H9 (cell line): ENCODE measurements around the gene LPAR2. TPM values are rescaled to one million over a fixed set of nuclear protein-coding genes. Genes with fewer than 3 reads are reported as not detected.

ENCODE experiments used
- DNase-seq: peaks from one replicate; pipeline ENCODE4 v3.0.0-alpha.2; 2017
- H2AFZ ChIP-seq: one replicate; pipeline ENCODE4 v1.6.1; 2013; ENCODE audit warnings: mild to moderate bottlenecking, low read length, control low read depth, moderate library complexity
- H2AK5ac ChIP-seq: 2 replicates; pipeline ENCODE4 v1.6.1; 2013; ENCODE audit warnings: low read length, control low read depth, mixed read lengths; ENCODE audit not compliant: insufficient read length
- H2BK120ac ChIP-seq: one replicate; pipeline ENCODE4 v1.6.1; 2013; ENCODE audit warnings: low read depth, mild to moderate bottlenecking, low read length, control low read depth, inconsistent platforms; ENCODE audit not compliant: poor library complexity, severe bottlenecking
- H2BK12ac ChIP-seq: 2 replicates; pipeline ENCODE4 v1.6.1; 2013; ENCODE audit warnings: low read length, control low read depth, mixed read lengths, low read depth; ENCODE audit not compliant: insufficient read length
- H2BK15ac ChIP-seq: 2 replicates; pipeline ENCODE4 v1.6.1; 2013; ENCODE audit warnings: low read depth, low read length, control low read depth
- H2BK20ac ChIP-seq: one replicate; pipeline ENCODE4 v1.6.1; 2013; ENCODE audit warnings: low read depth, mild to moderate bottlenecking, low read length, control low read depth, inconsistent platforms; ENCODE audit not compliant: poor library complexity, severe bottlenecking
- H2BK5ac ChIP-seq: 2 replicates; pipeline ENCODE4 v1.6.1; 2013; ENCODE audit warnings: low read length, control low read depth, mixed read lengths; ENCODE audit not compliant: insufficient read length
- H3K14ac ChIP-seq: 2 replicates; pipeline ENCODE4 v1.6.1; 2013; ENCODE audit warnings: low read length, control low read depth; ENCODE audit not compliant: insufficient read depth
- H3K18ac ChIP-seq: 2 replicates; pipeline ENCODE4 v1.6.1; 2013; ENCODE audit warnings: low read depth, mild to moderate bottlenecking, mixed read lengths, low read length, control low read depth; ENCODE audit not compliant: insufficient read length
- H3K23ac ChIP-seq: 2 replicates; pipeline ENCODE4 v1.6.1; 2013; ENCODE audit warnings: low read length, control low read depth, mixed read lengths, low read depth; ENCODE audit not compliant: insufficient read length
- H3K23me2 ChIP-seq: 2 replicates; pipeline ENCODE4 v1.6.1; 2013; ENCODE audit warnings: low read depth, mild to moderate bottlenecking, mixed read lengths, low read length, control low read depth; ENCODE audit not compliant: insufficient read length, poor library complexity, severe bottlenecking
- H3K27ac ChIP-seq: 2 replicates; pipeline ENCODE4 v1.5.1; 2013; ENCODE audit warnings: low read length, control low read depth, mixed read lengths, low read depth; ENCODE audit not compliant: insufficient read length
- H3K27me3 ChIP-seq: 2 replicates; pipeline ENCODE4 v1.6.1; 2013; ENCODE audit warnings: low read length, control low read depth, inconsistent platforms; ENCODE audit not compliant: insufficient read depth
- H3K4ac ChIP-seq: 2 replicates; pipeline ENCODE4 v1.6.1; 2013; ENCODE audit warnings: low read depth, mild to moderate bottlenecking, control low read depth, inconsistent platforms, low read length, moderate library complexity
- H3K4me1 ChIP-seq: 2 replicates; pipeline ENCODE4 v1.6.1; 2013; ENCODE audit warnings: low read length, control low read depth, inconsistent platforms; ENCODE audit not compliant: insufficient read depth
- H3K4me2 ChIP-seq: 2 replicates; pipeline ENCODE4 v1.6.1; 2013; ENCODE audit warnings: low read length, control low read depth, mixed read lengths; ENCODE audit not compliant: insufficient read length, insufficient read depth
- H3K56ac ChIP-seq: 2 replicates; pipeline ENCODE4 v1.6.1; 2013; ENCODE audit warnings: low read depth, mild to moderate bottlenecking, mixed read lengths, low read length, control low read depth; ENCODE audit not compliant: insufficient read length
- H3K79me1 ChIP-seq: 2 replicates; pipeline ENCODE4 v1.6.1; 2013; ENCODE audit warnings: low read depth, mild to moderate bottlenecking, moderate library complexity, low read length, control low read depth, inconsistent platforms; ENCODE audit not compliant: insufficient read depth, poor library complexity, severe bottlenecking
- H3K79me2 ChIP-seq: 2 replicates; pipeline ENCODE4 v1.6.1; 2013; ENCODE audit warnings: low read length, control low read depth, inconsistent platforms; ENCODE audit not compliant: insufficient read depth
- H3K9ac ChIP-seq: 2 replicates; pipeline ENCODE4 v1.6.1; 2013; ENCODE audit warnings: low read length, control low read depth, mixed read lengths; ENCODE audit not compliant: insufficient read length; ENCODE audit errors: extremely low read depth
- H3K9me3 ChIP-seq: one replicate; pipeline ENCODE4 v1.6.1; 2013; ENCODE audit warnings: low read depth, low read length, inconsistent platforms; ENCODE audit not compliant: control insufficient read depth
- H3T11ph ChIP-seq: one replicate; pipeline ENCODE4 v1.6.1; 2013; ENCODE audit warnings: mild to moderate bottlenecking, low read length, control low read depth, inconsistent platforms
- H4K20me1 ChIP-seq: one replicate; pipeline ENCODE4 v1.6.1; 2013; ENCODE audit not compliant: control insufficient read depth, insufficient read length, insufficient read depth
- H4K5ac ChIP-seq: 2 replicates; pipeline ENCODE4 v1.6.1; 2013; ENCODE audit warnings: low read depth, mild to moderate bottlenecking, mixed read lengths, low read length, control low read depth; ENCODE audit not compliant: insufficient read length
- H4K8ac ChIP-seq: replicated peaks from 2 replicates; pipeline ENCODE4 v1.6.1; 2013; ENCODE audit warnings: low read length, control low read depth, mixed read lengths, low read depth; ENCODE audit not compliant: insufficient read length
- H4K91ac ChIP-seq: 2 replicates; pipeline ENCODE4 v1.6.1; 2013; ENCODE audit warnings: low read depth, mild to moderate bottlenecking, moderate library complexity, mixed read lengths, low read length, control low read depth; ENCODE audit not compliant: insufficient read length
- H3K27ac Mint-ChIP-seq, 3 experiments: 2 replicates in 2 of 3; 3 replicates in 1 of 3; pipeline ENCODE4 v1.8.0; 2020 to 2021; ENCODE audit warnings: mixed read lengths in 3 of 3, mild to moderate bottlenecking in 1 of 3, moderate library complexity in 1 of 3
- H3K27me3 Mint-ChIP-seq: 2 replicates; pipeline ENCODE4 v1.8.0; 2021; ENCODE audit warnings: low read depth, mild to moderate bottlenecking, moderate library complexity, mixed read lengths
- H3K36me3 Mint-ChIP-seq, 3 experiments: 2 replicates in 2 of 3; 3 replicates in 1 of 3; pipeline ENCODE4 v1.8.0; 2020 to 2021; ENCODE audit warnings: low read depth in 3 of 3, mixed read lengths in 3 of 3; ENCODE audit not compliant: insufficient read depth in 1 of 3
- H3K4me1 Mint-ChIP-seq, 2 experiments: 2 replicates each; pipeline ENCODE4 v1.8.0; 2020; ENCODE audit warnings: mixed read lengths in 2 of 2
- H3K4me3 Mint-ChIP-seq, 2 experiments: 2 replicates in 1 of 2; 3 replicates in 1 of 2; pipeline ENCODE4 v1.8.0; 2020 to 2021; ENCODE audit warnings: mild to moderate bottlenecking in 2 of 2, mixed read lengths in 2 of 2, moderate library complexity in 1 of 2
- H3K9me3 Mint-ChIP-seq, 2 experiments: 2 replicates in 1 of 2; 3 replicates in 1 of 2; pipeline ENCODE4 v1.8.0; 2020; ENCODE audit warnings: mild to moderate bottlenecking in 2 of 2, mixed read lengths in 2 of 2, moderate library complexity in 1 of 2
- WGBS: extraction: QIAGEN DNeasy Blood & Tissue Kit; methylation state at CpG from one replicate; pipeline ENCODE4 v1.1.7; 2013; ENCODE audit warnings: missing lambda C conversion rate, low lambda C conversion rate, mixed read lengths; ENCODE audit not compliant: insufficient read length; ENCODE audit errors: extremely low coverage; 5-methylcytosine and 5-hydroxymethylcytosine counted together
- total RNA-seq: library from RNA; stranded (reverse); gene quantifications from 2 replicates; pipeline ENCODE4 v1.2.1, GENCODE V29; 2021
- TF ChIP-seq, protein P1 (sequence below): fragments of 200-600 bp; sonication (generic); conservative IDR thresholded peaks from 3 replicates; pipeline ENCODE4 v1.8.0; 2021; ENCODE audit warnings: antibody characterized with exemption, mild to moderate bottlenecking

The LPAR2 gene
- total RNA-seq, 1 experiment from 2014 or later, result 51.8 TPM

DNA sequence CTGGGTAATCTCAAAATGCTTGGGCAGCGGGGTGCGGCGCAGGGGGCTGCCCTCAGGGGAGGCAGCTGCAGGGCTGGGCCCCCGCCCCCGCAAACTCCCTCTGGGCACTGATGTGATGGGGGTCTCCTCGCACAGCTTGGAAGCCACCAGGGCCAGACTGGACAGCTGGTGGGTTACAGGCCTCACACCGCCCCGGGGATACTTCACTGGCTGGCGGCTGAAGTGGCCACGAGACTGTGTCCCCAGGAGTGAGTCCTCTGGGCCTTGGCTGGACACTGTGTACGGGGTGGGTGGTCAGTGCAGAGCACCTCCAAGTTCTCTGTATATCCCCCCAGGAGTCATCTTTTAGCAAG lies 2.0 kb upstream of the LPAR2 start:
- no CpG with 5 or more reads among the region's 11 CpGs for WGBS
- H3K9me3 ChIP-seq, result no peaks in the 10 kb centered on the region
- no peak overlapping the region for H3K4me3 Mint-ChIP-seq

More for the DNA sequence above, 2.0 kb upstream of the LPAR2 start:
- Mint-ChIP-seq H3K36me3 (peaks cover 9 to 38% (median 35%) of the 10 kb centered on the region in 3 experiments; a peak in 6 of 7 replicates), H3K9me3 (no peaks in the 10 kb centered on the region), H3K27me3 (peaks cover 3% of the 10 kb centered on the region; the same call in 1 of the 2 replicates), H3K4me1 (peaks cover 16 to 20% of the 10 kb centered on the region in 2 experiments), H3K27ac (no peak overlapping the region)
- no peak for DNase-seq
- H2BK12ac ChIP-seq, result no peak overlapping the region
- H3K23me2 ChIP-seq, result peaks cover 10% of the 10 kb centered on the region
- H2AK5ac ChIP-seq, result no peak overlapping the region
- H3K79me2 ChIP-seq, result peaks cover 2% of the 10 kb centered on the region; the same call in 1 of the 2 replicates
- H2BK120ac ChIP-seq, result no peak overlapping the region
- no peak overlapping the region for H3K4ac ChIP-seq
- no peak overlapping the region for H4K91ac ChIP-seq
- no peak overlapping the region for H2BK5ac ChIP-seq
- no peaks in the 10 kb centered on the region for H3K27me3 ChIP-seq
- no peaks in the 10 kb centered on the region for H3K79me1 ChIP-seq
- no peak overlapping the region for H4K8ac ChIP-seq
- H3K27ac ChIP-seq, result no peak overlapping the region
- no peak overlapping the region for H2BK20ac ChIP-seq
- H2BK15ac ChIP-seq, result no peak overlapping the region
- H3K4me2 ChIP-seq, result no peak overlapping the region
- no peak overlapping the region for H3K9ac ChIP-seq
- H3K14ac ChIP-seq, result no peak overlapping the region
- no peak overlapping the region for H2AFZ ChIP-seq
- no peak overlapping the region for H3T11ph ChIP-seq
- no peak overlapping the region for H3K56ac ChIP-seq
- H3K18ac ChIP-seq, result no peak overlapping the region
- no peak overlapping the region for H4K5ac ChIP-seq
- H3K23ac ChIP-seq, result no peak overlapping the region
- TF ChIP-seq, protein P1, sequence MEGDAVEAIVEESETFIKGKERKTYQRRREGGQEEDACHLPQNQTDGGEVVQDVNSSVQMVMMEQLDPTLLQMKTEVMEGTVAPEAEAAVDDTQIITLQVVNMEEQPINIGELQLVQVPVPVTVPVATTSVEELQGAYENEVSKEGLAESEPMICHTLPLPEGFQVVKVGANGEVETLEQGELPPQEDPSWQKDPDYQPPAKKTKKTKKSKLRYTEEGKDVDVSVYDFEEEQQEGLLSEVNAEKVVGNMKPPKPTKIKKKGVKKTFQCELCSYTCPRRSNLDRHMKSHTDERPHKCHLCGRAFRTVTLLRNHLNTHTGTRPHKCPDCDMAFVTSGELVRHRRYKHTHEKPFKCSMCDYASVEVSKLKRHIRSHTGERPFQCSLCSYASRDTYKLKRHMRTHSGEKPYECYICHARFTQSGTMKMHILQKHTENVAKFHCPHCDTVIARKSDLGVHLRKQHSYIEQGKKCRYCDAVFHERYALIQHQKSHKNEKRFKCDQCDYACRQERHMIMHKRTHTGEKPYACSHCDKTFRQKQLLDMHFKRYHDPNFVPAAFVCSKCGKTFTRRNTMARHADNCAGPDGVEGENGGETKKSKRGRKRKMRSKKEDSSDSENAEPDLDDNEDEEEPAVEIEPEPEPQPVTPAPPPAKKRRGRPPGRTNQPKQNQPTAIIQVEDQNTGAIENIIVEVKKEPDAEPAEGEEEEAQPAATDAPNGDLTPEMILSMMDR, result no peak
- peaks cover 3% of the 10 kb centered on the region; the same call in 1 of the 2 replicates for H3K4me1 ChIP-seq
- H4K20me1 ChIP-seq, result peaks cover 2% of the 10 kb centered on the region
